Sigmoid colon (tissue), 4 donors: ENCODE data around the gene GLI3.

ENCODE experiments used
- EP300 ChIP-seq, 4 donors: sonication (generic); formaldehyde crosslinking; IDR thresholded peaks; one replicate each; pipeline ENCODE4 v1.6.1; 2017; ENCODE audit warnings: antibody characterized with exemption in 4 of 4
- POLR2A ChIP-seq, 2 donors: fragments of 450-650 bp; IDR thresholded peaks; one replicate each; pipeline ENCODE4 v1.6.1; 2016; ENCODE audit warnings: antibody characterized with exemption in 2 of 2, mild to moderate bottlenecking in 2 of 2, moderate library complexity in 2 of 2
- POLR2AphosphoS5 ChIP-seq, 4 donors: sonication (generic); formaldehyde crosslinking; IDR thresholded peaks; one replicate each; pipeline ENCODE4 v1.6.1; 2017; ENCODE audit warnings: antibody characterized with exemption in 4 of 4
- TF ChIP-seq, protein P1 (sequence below), 4 experiments: fragments of 450-650 bp in 3 of 4; fragments of 200-600 bp in 1 of 4; IDR thresholded peaks; one replicate each; pipeline ENCODE4 v1.5.1; 2016 to 2019; ENCODE audit warnings: antibody characterized with exemption in 4 of 4, mild to moderate bottlenecking in 3 of 4, moderate library complexity in 2 of 4

DNA sequence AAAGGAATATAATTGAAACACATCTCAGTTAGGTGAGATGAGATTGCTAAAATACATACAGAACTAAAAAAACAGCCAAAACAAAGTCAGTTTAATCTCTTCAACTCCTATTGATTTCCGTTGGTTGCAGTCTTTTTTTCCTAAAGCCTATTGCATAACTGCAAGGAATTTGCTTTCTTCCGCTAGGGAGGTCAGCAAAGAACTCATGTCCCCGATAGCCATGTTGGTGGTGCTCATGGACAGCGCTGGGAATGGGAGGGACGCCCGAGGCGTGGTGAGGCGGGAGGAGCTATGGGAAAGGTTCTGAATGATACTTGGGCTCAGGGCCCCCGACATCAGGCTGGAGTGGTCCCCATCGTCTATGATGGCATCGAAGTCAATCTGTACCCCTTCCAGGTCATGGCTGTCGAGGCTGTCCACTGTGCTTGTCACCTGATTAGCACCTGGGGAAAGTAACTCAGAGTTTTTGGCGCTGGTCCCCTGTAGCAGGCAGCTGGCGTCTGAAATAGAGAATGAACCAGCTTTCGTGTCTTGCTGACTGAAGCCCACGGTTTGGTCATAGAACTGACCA, 272.7 kb downstream of the GLI3 start:
- TF ChIP-seq, protein P1, sequence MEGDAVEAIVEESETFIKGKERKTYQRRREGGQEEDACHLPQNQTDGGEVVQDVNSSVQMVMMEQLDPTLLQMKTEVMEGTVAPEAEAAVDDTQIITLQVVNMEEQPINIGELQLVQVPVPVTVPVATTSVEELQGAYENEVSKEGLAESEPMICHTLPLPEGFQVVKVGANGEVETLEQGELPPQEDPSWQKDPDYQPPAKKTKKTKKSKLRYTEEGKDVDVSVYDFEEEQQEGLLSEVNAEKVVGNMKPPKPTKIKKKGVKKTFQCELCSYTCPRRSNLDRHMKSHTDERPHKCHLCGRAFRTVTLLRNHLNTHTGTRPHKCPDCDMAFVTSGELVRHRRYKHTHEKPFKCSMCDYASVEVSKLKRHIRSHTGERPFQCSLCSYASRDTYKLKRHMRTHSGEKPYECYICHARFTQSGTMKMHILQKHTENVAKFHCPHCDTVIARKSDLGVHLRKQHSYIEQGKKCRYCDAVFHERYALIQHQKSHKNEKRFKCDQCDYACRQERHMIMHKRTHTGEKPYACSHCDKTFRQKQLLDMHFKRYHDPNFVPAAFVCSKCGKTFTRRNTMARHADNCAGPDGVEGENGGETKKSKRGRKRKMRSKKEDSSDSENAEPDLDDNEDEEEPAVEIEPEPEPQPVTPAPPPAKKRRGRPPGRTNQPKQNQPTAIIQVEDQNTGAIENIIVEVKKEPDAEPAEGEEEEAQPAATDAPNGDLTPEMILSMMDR (IDR thresholded peaks at IDR 0.05): no peak
- TF ChIP-seq EP300 (IDR thresholded peaks at IDR 0.05): no peak
- no peak for TF ChIP-seq POLR2AphosphoS5 (IDR thresholded peaks at IDR 0.05)
- TF ChIP-seq POLR2A (IDR thresholded peaks at IDR 0.05): no peak
